ENCODE measurements around the gene HNRNPUL2. TPM values are rescaled to one million over a fixed set of nuclear protein-coding genes. Genes with fewer than 3 reads are reported as not detected.

The HNRNPUL2 gene
- total and polyA plus RNA-seq, 9 of the 15 experiments (the other 6 are each of a cell fraction or from before 2014, with no cell fraction given) = 0.89 to 44.3 (median 15.2) TPM

GRCh38 chr11:62677714-62678113, 49.5 kb downstream of the HNRNPUL2 start:
- TF ChIP-seq IRF1 (CRISPR knock-in tag; IDR thresholded peaks at IDR 0.05; ENCODE audit: borderline replicate concordance) = no peak
- TF ChIP-seq PRDM10 (IDR thresholded peaks at IDR 0.05; ENCODE audit: partially characterized antibody) = no peak
- no peak for TF ChIP-seq PYGO2 (tag; IDR thresholded peaks at IDR 0.05)
- no peak for TF ChIP-seq PURB (CRISPR knock-in tag; IDR thresholded peaks at IDR 0.05; ENCODE audit: low read depth)
- no peak for TF ChIP-seq DIDO1 (tag; IDR thresholded peaks at IDR 0.05; ENCODE audit: low read depth)
- TF ChIP-seq ZNF717 (CRISPR knock-in tag; IDR thresholded peaks at IDR 0.05) = no peak
- TF ChIP-seq HBP1 (CRISPR knock-in tag; IDR thresholded peaks at IDR 0.05) = no peak
- TF ChIP-seq ETV1 (tag; conservative IDR thresholded peaks at IDR 0.05; ENCODE audit: low read depth) = no peak
- TF ChIP-seq DDX20 (tag; IDR thresholded peaks at IDR 0.05; ENCODE audit: low read depth) = no peak
- no peak for TF ChIP-seq ZNF253 (CRISPR knock-in tag; conservative IDR thresholded peaks at IDR 0.05)
- TF ChIP-seq RFX5 (IDR thresholded peaks at IDR 0.05; ENCODE audit: low read depth, low read length) = no peak
- TF ChIP-seq CEBPG (CRISPR knock-in tag; IDR thresholded peaks at IDR 0.05) = no peak
- no peak for TF ChIP-seq CEBPG (tag; conservative IDR thresholded peaks at IDR 0.05 in 1 of 2, IDR thresholded peaks at IDR 0.05 in 1 of 2)
- TF ChIP-seq ZSCAN32 (CRISPR knock-in tag; IDR thresholded peaks at IDR 0.05) = no peak
- TF ChIP-seq RHOXF2B (CRISPR knock-in tag; conservative IDR thresholded peaks at IDR 0.05) = no peak
- TF ChIP-seq ZNF586 (CRISPR knock-in tag; conservative IDR thresholded peaks at IDR 0.05) = no peak
- TF ChIP-seq MED1 (CRISPR knock-in tag; IDR thresholded peaks at IDR 0.05; ENCODE audit: borderline replicate concordance) = no peak
- no peak for TF ChIP-seq ZNF24 (IDR thresholded peaks at IDR 0.05)
- TF ChIP-seq ZNF41 (CRISPR knock-in tag; conservative IDR thresholded peaks at IDR 0.05) = no peak
- H3K4me3 ChIP-seq = peak overlapping the region; percentile 81
- H3K9me3 ChIP-seq (replicated peaks; ENCODE audit: control insufficient read depth, insufficient read depth, low read depth, low read length) = no peaks in the 10 kb centered on the region
- H3K9ac ChIP-seq (ENCODE audit: insufficient read depth in 1 of 2, low read depth in 2 of 2, low read length in 2 of 2) = peak overlapping the region; percentile 85 to 99
- no peak overlapping the region for H2AFZ ChIP-seq (ENCODE audit: low read depth, low read length)
- no TSS peak for BruUV-seq (replicated peaks)
- in situ Hi-C loops (cut with MboI) (no loop called here), intact Hi-C loops (cut with micrococcal nuclease) (no loop called here)
- peaks cover 37 to 51% of the 10 kb centered on the region in 2 experiments; a peak in 4 of 5 replicates for H3K4me1 ChIP-seq (replicated peaks in 1 of 2; ENCODE audit: control insufficient read depth in 2 of 2, insufficient read depth in 2 of 2, low read length in 2 of 2)
- H3K4me2 ChIP-seq (ENCODE audit: insufficient read depth, low read length) = peak overlapping the region; percentile 83
- H3K9me1 ChIP-seq (ENCODE audit: control insufficient read depth, insufficient read depth, low read length) = no peaks in the 10 kb centered on the region
- 20% methylated on average over 14 of the region's 15 CpGs for WGBS (ENCODE audit: insufficient coverage, low coverage, missing lambda C conversion rate)
- ChIA-PET POLR2A (interaction anchor here (0.6 to 5.4 kb wide), 7 partner anchors 11 to 179 kb away, joined by 3 to 57 read pairs (median 4); partner anchors contain the start of genes BSCL2, C11orf98, CSKMT and GNG3), CTCF (ENCODE audit: low intra/inter-chr PET ratio) (no interaction called here)
- peaks cover 52% of the 10 kb centered on the region for H3K79me2 ChIP-seq (ENCODE audit: control insufficient read depth, insufficient read depth, low read length)
- ATAC-seq (no peak), FAIRE-seq (no peak), DNase-seq (ENCODE audit: extremely low read depth in 1 of 4, low spot score in 3 of 4) (no peak)
- H4K20me1 ChIP-seq (replicated peaks; ENCODE audit: control insufficient read depth, insufficient read depth, low read length) = no peaks in the 10 kb centered on the region
- no peaks in the 10 kb centered on the region for H3K27me3 ChIP-seq (ENCODE audit: control insufficient read depth in 2 of 2, insufficient read depth in 2 of 2, low read length in 2 of 2)
- H3K27ac ChIP-seq (ENCODE audit: extremely low read depth, low read depth, low read length) = peak overlapping the region; percentile 80; the same call in 2 of the 3 replicates
- H3K36me3 ChIP-seq (ENCODE audit: control insufficient read depth, insufficient read depth, low read length) = peaks cover 50% of the 10 kb centered on the region
